ENCODE results near the gene TBC1D23.

Gene TBC1D23

DNA sequence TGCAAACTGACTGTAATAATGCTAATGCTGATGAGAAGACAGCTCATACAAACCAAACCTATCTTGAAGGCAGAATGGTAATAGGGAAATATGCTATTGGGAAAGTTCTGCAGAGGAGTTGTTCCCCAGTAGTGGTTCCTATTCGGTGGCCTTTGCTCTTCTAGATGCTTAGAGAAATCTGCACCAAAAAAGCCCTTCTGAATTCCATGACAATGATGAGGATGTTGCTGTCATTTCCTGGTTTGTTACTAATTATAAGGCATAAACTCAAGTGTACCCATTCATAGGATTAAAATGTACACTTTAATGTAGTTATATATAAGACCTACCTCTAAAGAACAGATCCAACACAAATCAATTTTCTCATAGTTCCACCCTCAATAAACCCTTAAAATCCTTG is 110.0 kb downstream of the TBC1D23 start:
- Histone ChIP-seq H4K91ac (ENCODE audit: low read depth, low read length, poor library complexity) (no peak overlapping the region), H2AFZ (ENCODE audit: low read length) (no peak overlapping the region), H3K18ac (ENCODE audit: low read length) (no peak overlapping the region), H3K14ac (ENCODE audit: low read length) (no peak overlapping the region), H3K36me3 (replicated peaks in 1 of 2; ENCODE audit: control insufficient read depth in 2 of 2, insufficient read depth in 2 of 2, low read length in 2 of 2) (peaks cover 11 to 91% of the 10 kb centered on the region in 2 donors), H3K4me2 (ENCODE audit: insufficient read depth, low read length, poor library complexity, severe bottlenecking) (no peak overlapping the region), H3K79me1 (ENCODE audit: low read depth, low read length) (no peaks in the 10 kb centered on the region), H3K4me3 (ENCODE audit: low read length in 2 of 2) (no peak overlapping the region), H4K8ac (ENCODE audit: low read depth, low read length) (no peak overlapping the region), H3K9ac (ENCODE audit: low read depth, low read length, poor library complexity) (no peak overlapping the region), H3K9me3 (replicated peaks in 1 of 2; ENCODE audit: control insufficient read depth in 2 of 2, insufficient read depth in 1 of 2, low read depth in 1 of 2, low read length in 2 of 2) (no peaks in the 10 kb centered on the region), H2BK120ac (ENCODE audit: low read depth, low read length) (no peak overlapping the region), H3K27ac (replicated peaks; ENCODE audit: low read length) (no peak overlapping the region), H3K27me3 (ENCODE audit: control insufficient read depth in 3 of 3, insufficient read depth in 3 of 3, low read depth in 1 of 3, low read length in 3 of 3) (no peaks in the 10 kb centered on the region), H2BK15ac (ENCODE audit: low read length) (no peak overlapping the region), H3K4ac (ENCODE audit: low read length) (no peak overlapping the region), H2BK12ac (ENCODE audit: low read length) (no peak overlapping the region), H3K23ac (ENCODE audit: low read depth, low read length, poor library complexity) (no peak overlapping the region), H3K4me1 (ENCODE audit: control insufficient read depth in 2 of 2, insufficient read depth in 1 of 2, low read depth in 1 of 2, low read length in 2 of 2) (no peaks in the 10 kb centered on the region), H2BK5ac (ENCODE audit: low read length) (no peak overlapping the region), H2AK5ac (ENCODE audit: low read depth, low read length) (no peak overlapping the region)
- no peak for DNase-seq (ENCODE audit: low spot score)
- no CpG with 5 or more reads among the region's 1 CpG for WGBS, 2 donors (ENCODE audit: extremely low coverage in 2 of 2, insufficient read length in 2 of 2, insufficient replicate concordance in 1 of 2)

DNA sequence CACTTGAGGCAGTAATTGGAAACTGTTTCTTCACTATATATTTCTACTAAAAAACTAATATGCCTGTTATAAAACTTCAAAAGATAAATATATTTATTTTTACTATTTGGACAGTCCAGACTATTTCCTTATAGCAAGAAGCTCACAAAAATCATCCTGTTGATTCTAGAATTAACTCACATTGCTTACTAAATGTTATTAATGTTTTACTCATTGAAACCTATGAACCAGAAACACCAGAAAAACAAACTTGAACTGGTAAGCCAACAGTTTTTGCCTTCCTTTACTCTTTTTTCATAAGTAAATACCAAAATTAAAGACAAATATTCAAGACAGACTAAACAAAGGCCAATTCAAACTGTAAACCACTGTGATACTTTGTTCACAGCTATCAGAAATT is 113.7 kb downstream of the TBC1D23 start:
- Histone ChIP-seq H3K9ac (ENCODE audit: low read depth, low read length, poor library complexity) (no peak overlapping the region), H3K27ac (replicated peaks; ENCODE audit: low read length) (no peak overlapping the region), H2AFZ (ENCODE audit: low read length) (no peak overlapping the region), H3K4ac (ENCODE audit: low read length) (no peak overlapping the region), H2BK15ac (ENCODE audit: low read length) (no peak overlapping the region), H3K79me1 (ENCODE audit: low read depth, low read length) (no peaks in the 10 kb centered on the region), H3K23ac (ENCODE audit: low read depth, low read length, poor library complexity) (no peak overlapping the region), H3K18ac (ENCODE audit: low read length) (no peak overlapping the region), H2BK120ac (ENCODE audit: low read depth, low read length) (no peak overlapping the region), H2BK5ac (ENCODE audit: low read length) (no peak overlapping the region), H3K4me3 (ENCODE audit: low read length in 2 of 2) (no peak overlapping the region), H2AK5ac (ENCODE audit: low read depth, low read length) (no peak overlapping the region), H3K36me3 (replicated peaks in 1 of 2; ENCODE audit: control insufficient read depth in 2 of 2, insufficient read depth in 2 of 2, low read length in 2 of 2) (peaks cover 12 to 90% of the 10 kb centered on the region in 2 donors), H2BK12ac (ENCODE audit: low read length) (no peak overlapping the region), H3K4me2 (ENCODE audit: insufficient read depth, low read length, poor library complexity, severe bottlenecking) (no peak overlapping the region), H3K14ac (ENCODE audit: low read length) (no peak overlapping the region), H3K4me1 (ENCODE audit: control insufficient read depth in 2 of 2, insufficient read depth in 1 of 2, low read depth in 1 of 2, low read length in 2 of 2) (no peaks in the 10 kb centered on the region), H4K8ac (ENCODE audit: low read depth, low read length) (no peak overlapping the region), H3K9me3 (replicated peaks in 1 of 2; ENCODE audit: control insufficient read depth in 2 of 2, insufficient read depth in 1 of 2, low read depth in 1 of 2, low read length in 2 of 2) (no peaks in the 10 kb centered on the region), H4K91ac (ENCODE audit: low read depth, low read length, poor library complexity) (no peak overlapping the region), H3K27me3 (ENCODE audit: control insufficient read depth in 3 of 3, insufficient read depth in 3 of 3, low read depth in 1 of 3, low read length in 3 of 3) (no peaks in the 10 kb centered on the region)
- DNase-seq (ENCODE audit: low spot score), result no peak
